Keratinocyte (primary cell): ENCODE results near the gene CTSA.

ENCODE experiments used
- CTCF ChIP-seq, 3 experiments: IDR thresholded peaks in 1 of 3; conservative IDR thresholded peaks in 1 of 3; optimal IDR thresholded peaks in 1 of 3; 2 replicates in 2 of 3; 3 replicates in 1 of 3; pipeline versions ENCODE3 to v1.5.1; 2011; ENCODE audit warnings: low read length in 3 of 3, mild to moderate bottlenecking in 3 of 3, moderate library complexity in 2 of 3, control low read depth in 1 of 3, inconsistent platforms in 1 of 3; ENCODE audit not compliant: insufficient read depth in 2 of 3; ENCODE audit errors: extremely low read depth in 1 of 3
- EZH2 ChIP-seq: IDR thresholded peaks from one replicate; pipeline ENCODE4 v1.6.1; 2012; ENCODE audit warnings: inconsistent platforms, mild to moderate bottlenecking, low read length, moderate library complexity

- TF ChIP-seq CTCF (optimal IDR thresholded peaks at IDR 0.05 in 1 of 3, IDR thresholded peaks at IDR 0.05 in 1 of 3, conservative IDR thresholded peaks at IDR 0.05 in 1 of 3; ENCODE audit: extremely low read depth in 1 of 3, insufficient read depth in 2 of 3, low read length in 3 of 3) (no peak), EZH2 (no peak)
Observed at GRCh38 chr20:45848969-45849582, 42.1 kb upstream of the CTSA start.
